M059J (cell line): ENCODE results near the gene PADI1. TPM values are rescaled to one million over a fixed set of nuclear protein-coding genes. Genes with fewer than 3 reads are reported as not detected.
A peak's percentile ranks its signal among the peaks of the same experiment; 100 is the strongest.

Source experiments
- DNase-seq: peaks from one replicate; pipeline ENCODE4 v3.0.0-alpha.2; 2012; ENCODE audit warnings: low read depth
- total RNA-seq: library from RNA; depleted of rRNA; stranded (reverse); fragments of >200 nt; shearing (Covaris generic); gene quantifications from 2 replicates; pipeline ENCODE4 v1.2.3, GENCODE V29; 2014

Gene PADI1
- total RNA-seq, 1 experiment from 2014 or later = 1.7 TPM

GRCh38 chr1:17183388-17184160, 21.4 kb upstream of the PADI1 start:
- DNase-seq = no peak

- DNase-seq = no peak
Measured at GRCh38 chr1:17184161-17184665, 20.7 kb upstream of the PADI1 start.

- no peak for DNase-seq
Measured at GRCh38 chr1:17184822-17185484, 20.0 kb upstream of the PADI1 start.

GRCh38 chr1:17185485-17185860, 19.5 kb upstream of the PADI1 start:
- DNase-seq = no peak

GRCh38 chr1:17186216-17186909, 18.6 kb upstream of the PADI1 start:
- DNase-seq = no peak

GRCh38 chr1:17187051-17187450, 17.9 kb upstream of the PADI1 start:
- no peak for DNase-seq

GRCh38 chr1:17188217-17188616, 16.7 kb upstream of the PADI1 start:
- DNase-seq = no peak

- DNase-seq = no peak
Measured at GRCh38 chr1:17188889-17189631, 15.9 kb upstream of the PADI1 start.

GRCh38 chr1:17189632-17189990, 15.3 kb upstream of the PADI1 start:
- DNase-seq = no peak

- DNase-seq = peak; percentile 99
Measured at GRCh38 chr1:17190010-17190995, 14.6 kb upstream of the PADI1 start.

GRCh38 chr1:17191990-17192242, 13.0 kb upstream of the PADI1 start:
- DNase-seq = no peak

- DNase-seq = peak; percentile 65
Measured at GRCh38 chr1:17192394-17193221, 12.3 kb upstream of the PADI1 start.

GRCh38 chr1:17193222-17194132, 11.5 kb upstream of the PADI1 start:
- peak; percentile 51 for DNase-seq

- no peak for DNase-seq
Measured at GRCh38 chr1:17194133-17194475, 10.8 kb upstream of the PADI1 start.

GRCh38 chr1:17194615-17195528, 10.1 kb upstream of the PADI1 start:
- no peak for DNase-seq

GRCh38 chr1:17195731-17196130, 9.2 kb upstream of the PADI1 start:
- no peak for DNase-seq

- DNase-seq = no peak
Measured at GRCh38 chr1:17196496-17197185, 8.3 kb upstream of the PADI1 start.
